Neural progenitor cell (in vitro differentiated cells): ENCODE results near the gene PPARG. TPM values are rescaled to one million over a fixed set of nuclear protein-coding genes. Genes with fewer than 3 reads are reported as not detected.

ENCODE experiments used
- DNase-seq: peaks from one replicate; pipeline ENCODE4 v3.0.0-alpha.2; 2016; ENCODE audit warnings: low spot score
- H2AFZ ChIP-seq: fragments of 200-600 bp; sonication (generic); replicated peaks from 2 replicates; pipeline ENCODE4 v1.6.1; 2016; ENCODE audit warnings: antibody characterized with exemption
- H3F3A ChIP-seq: fragments of 200-600 bp; sonication (generic); 2 replicates; pipeline ENCODE4 v1.6.1; 2016; ENCODE audit warnings: antibody characterized with exemption, low read depth
- H3K27ac ChIP-seq: fragments of 200-600 bp; sonication (generic); 2 replicates; pipeline ENCODE4 v1.5.1; 2016; ENCODE audit warnings: mild to moderate bottlenecking
- H3K27me3 ChIP-seq: fragments of 200-600 bp; sonication (generic); 2 replicates; pipeline ENCODE4 v1.6.1; 2016; ENCODE audit warnings: mild to moderate bottlenecking, moderate library complexity
- H3K36me3 ChIP-seq: fragments of 200-600 bp; sonication (generic); 2 replicates; pipeline ENCODE4 v1.5.1; 2016
- H3K4me1 ChIP-seq: fragments of 200-600 bp; sonication (generic); 2 replicates; pipeline ENCODE4 v1.6.1; 2016; ENCODE audit warnings: mixed run types
- H3K4me2 ChIP-seq: fragments of 200-600 bp; sonication (generic); 2 replicates; pipeline ENCODE4 v1.6.1; 2016
- H3K4me3 ChIP-seq: fragments of 200-600 bp; sonication (generic); 2 replicates; pipeline ENCODE4 v1.5.1; 2016
- H3K79me2 ChIP-seq: fragments of 200-600 bp; sonication (generic); 2 replicates; pipeline ENCODE4 v1.6.1; 2016; ENCODE audit warnings: low read depth
- H3K9ac ChIP-seq: fragments of 200-600 bp; sonication (generic); 2 replicates; pipeline ENCODE4 v1.6.1; 2016
- H3K9me3 ChIP-seq: fragments of 200-600 bp; sonication (generic); 2 replicates; pipeline ENCODE4 v1.5.1; 2016; ENCODE audit warnings: low read depth
- H4K20me1 ChIP-seq: fragments of 200-600 bp; sonication (generic); 2 replicates; pipeline ENCODE4 v1.6.1; 2016; ENCODE audit warnings: low read depth
- H3K27ac Mint-ChIP-seq: 3 replicates; pipeline ENCODE4 v1.8.0; 2021; ENCODE audit warnings: mixed read lengths
- H3K27me3 Mint-ChIP-seq: 2 replicates; pipeline ENCODE4 v1.8.0; 2022; ENCODE audit warnings: low read depth, mild to moderate bottlenecking, inconsistent platforms, moderate library complexity, mixed read lengths; ENCODE audit not compliant: insufficient read depth
- H3K36me3 Mint-ChIP-seq: 3 replicates; pipeline ENCODE4 v1.8.0; 2021; ENCODE audit warnings: mixed read lengths
- H3K4me1 Mint-ChIP-seq: 3 replicates; pipeline ENCODE4 v1.8.0; 2021; ENCODE audit warnings: mixed read lengths
- H3K4me3 Mint-ChIP-seq: 3 replicates; pipeline ENCODE4 v1.8.0; 2021; ENCODE audit warnings: mild to moderate bottlenecking, moderate library complexity, mixed read lengths
- H3K9me3 Mint-ChIP-seq: 3 replicates; pipeline ENCODE4 v1.8.0; 2020; ENCODE audit warnings: mixed read lengths
- CTCF ChIP-seq: fragments of 200-600 bp; sonication (generic); IDR thresholded peaks from 2 replicates; pipeline ENCODE4 v1.5.1; 2017; ENCODE audit warnings: antibody characterized with exemption, mild to moderate bottlenecking
- EZH2 ChIP-seq: fragments of 200-600 bp; sonication (generic); IDR thresholded peaks from 2 replicates; pipeline ENCODE4 v1.6.1; 2017; ENCODE audit warnings: antibody characterized with exemption, mild to moderate bottlenecking, moderate library complexity
- EZH2phosphoT487 ChIP-seq: fragments of 200-600 bp; sonication (generic); IDR thresholded peaks from 2 replicates; pipeline ENCODE4 v1.6.1; 2017; ENCODE audit warnings: antibody characterized with exemption
- total RNA-seq: library from RNA; depleted of rRNA; stranded (reverse); fragments of >200 nt; gene quantifications from 2 replicates; pipeline ENCODE4 v1.2.3, GENCODE V29; 2015; ENCODE audit warnings: low replicate concordance

PPARG gene
- total RNA-seq, 1 donor from 2014 or later, result not detected

GRCh38 chr3:12444582-12445471 lies 156.0 kb downstream of the PPARG start:
- DNase-seq, result peak; percentile 50
- peak overlapping the region; percentile 63 for H3K4me2 ChIP-seq
- no peaks in the 10 kb centered on the region for H3K9me3 Mint-ChIP-seq

GRCh38 chr3:12445523-12446240 lies 156.8 kb downstream of the PPARG start:
- no peak overlapping the region for H3K27ac Mint-ChIP-seq
- H3K27me3 ChIP-seq, result no peaks in the 10 kb centered on the region
- no peak overlapping the region for H3K9ac ChIP-seq
- H3K27ac ChIP-seq, result no peak overlapping the region
- DNase-seq, result no peak
- no peak for TF ChIP-seq EZH2
- TF ChIP-seq CTCF, result no peak
- no peak for TF ChIP-seq EZH2phosphoT487
- H3K4me2 ChIP-seq, result no peak overlapping the region
- no peaks in the 10 kb centered on the region for H3K9me3 ChIP-seq
- no peak overlapping the region for H3K4me3 ChIP-seq
- no peaks in the 10 kb centered on the region for H3K79me2 ChIP-seq
- H3K4me1 Mint-ChIP-seq, result peaks cover 30% of the 10 kb centered on the region
- no peak overlapping the region for H2AFZ ChIP-seq
- H3K4me1 ChIP-seq, result peaks cover 15% of the 10 kb centered on the region
- H3K36me3 Mint-ChIP-seq, result no peaks in the 10 kb centered on the region
- no peaks in the 10 kb centered on the region for H3K9me3 Mint-ChIP-seq
- H3K4me3 Mint-ChIP-seq, result no peak overlapping the region
- H3K27me3 Mint-ChIP-seq, result peaks cover 25% of the 10 kb centered on the region
- H4K20me1 ChIP-seq, result no peaks in the 10 kb centered on the region
- no peaks in the 10 kb centered on the region for H3F3A ChIP-seq
- no peaks in the 10 kb centered on the region for H3K36me3 ChIP-seq

More at GRCh38 chr3:12444582-12445471, 156.0 kb downstream of the PPARG start:
- Histone ChIP-seq H3K27ac (no peak overlapping the region), H3K9me3 (no peaks in the 10 kb centered on the region), H4K20me1 (no peaks in the 10 kb centered on the region), H3K4me1 (peaks cover 15% of the 10 kb centered on the region), H3F3A (no peaks in the 10 kb centered on the region), H3K9ac (no peak overlapping the region), H3K36me3 (no peaks in the 10 kb centered on the region), H3K27me3 (no peaks in the 10 kb centered on the region), H2AFZ (peak overlapping the region; percentile 65), H3K79me2 (no peaks in the 10 kb centered on the region), H3K4me3 (peak overlapping the region; percentile 8)
- Mint-ChIP-seq H3K27me3 (peaks cover 25% of the 10 kb centered on the region), H3K4me1 (peaks cover 30% of the 10 kb centered on the region), H3K27ac (peak overlapping the region; percentile 74), H3K4me3 (no peak overlapping the region), H3K36me3 (no peaks in the 10 kb centered on the region)
- TF ChIP-seq CTCF (no peak), EZH2 (no peak), EZH2phosphoT487 (no peak)

- H3K4me1 ChIP-seq, result peaks cover 14% of the 10 kb centered on the region
- H2AFZ ChIP-seq, result no peak overlapping the region
- DNase-seq, result no peak
- H3K4me3 ChIP-seq, result no peak overlapping the region
- Mint-ChIP-seq H3K9me3 (no peaks in the 10 kb centered on the region), H3K4me3 (no peak overlapping the region), H3K4me1 (peaks cover 27% of the 10 kb centered on the region), H3K36me3 (no peaks in the 10 kb centered on the region), H3K27ac (no peak overlapping the region), H3K27me3 (peaks cover 25% of the 10 kb centered on the region)
- H3K36me3 ChIP-seq, result no peaks in the 10 kb centered on the region
- H3K9ac ChIP-seq, result no peak overlapping the region
- no peaks in the 10 kb centered on the region for H3K79me2 ChIP-seq
- TF ChIP-seq CTCF, result no peak
- no peak for TF ChIP-seq EZH2
- no peak for TF ChIP-seq EZH2phosphoT487
- no peaks in the 10 kb centered on the region for H3F3A ChIP-seq
- H3K4me2 ChIP-seq, result no peak overlapping the region
- H3K27me3 ChIP-seq, result no peaks in the 10 kb centered on the region
- H3K27ac ChIP-seq, result no peak overlapping the region
- H4K20me1 ChIP-seq, result no peaks in the 10 kb centered on the region
- no peaks in the 10 kb centered on the region for H3K9me3 ChIP-seq
Observed at GRCh38 chr3:12446298-12446697, 157.4 kb downstream of the PPARG start.
